Ovary (tissue), 9 donors: Measurements from ENCODE around the gene ARHGEF1. TPM values are rescaled to one million over a fixed set of nuclear protein-coding genes. Genes with fewer than 3 reads are reported as not detected.

Experiments
- DNase-seq, 5 donors: peaks; one replicate each; pipeline ENCODE4 v3.0.0-alpha.2; 2019 to 2020
- H3K27ac ChIP-seq, 2 donors: fragments of 200-600 bp; one replicate each; pipeline versions ENCODE4 v1.5.1 to v1.8.0; 2019 to 2022
- H3K27me3 ChIP-seq: fragments of 200-600 bp; one replicate; pipeline ENCODE4 v1.8.0; 2022
- H3K36me3 ChIP-seq: fragments of 200-600 bp; sonication (generic); one replicate; pipeline ENCODE4 v1.5.1; 2019
- H3K4me1 ChIP-seq: one replicate; pipeline ENCODE4 v1.8.1; 2013; ENCODE audit warnings: mild to moderate bottlenecking, moderate library complexity; ENCODE audit not compliant: insufficient read depth
- H3K4me3 ChIP-seq: fragments of 200-600 bp; sonication (generic); one replicate; pipeline ENCODE4 v1.5.1; 2017
- H3K9me3 ChIP-seq, 2 donors: fragments of 200-600 bp in 1 of 2; sonication (generic) in 1 of 2; one replicate each; pipeline versions ENCODE4 v1.5.1 to v1.8.1; 2013 to 2019; ENCODE audit warnings: mild to moderate bottlenecking in 1 of 2, moderate library complexity in 1 of 2
- EP300 ChIP-seq: sonication (generic); formaldehyde crosslinking; IDR thresholded peaks from one replicate; pipeline ENCODE4 v1.6.1; 2017; ENCODE audit warnings: antibody characterized with exemption
- POLR2A ChIP-seq: fragments of 450-650 bp; IDR thresholded peaks from one replicate; pipeline ENCODE4 v1.6.1; 2017; ENCODE audit warnings: antibody characterized with exemption, mild to moderate bottlenecking, moderate library complexity
- WGBS, 3 donors: extraction: QIAGEN DNeasy Blood & Tissue Kit in 1 of 3; methylation state at CpG; one replicate each; pipeline versions ENCODE4 v1.1.5 to v1.1.7; 2013 to 2017; 5-methylcytosine and 5-hydroxymethylcytosine counted together
- intact Hi-C, 4 donors: fragments of 100-400 bp; cut with DNase I; formaldehyde crosslinking; loops; one replicate each; pipeline versions ENCODE4 v1.11.0 to v1.15.1; 2022 to 2023
- polyA plus RNA-seq, 2 donors: library from polyadenylated mRNA; stranded (reverse); fragments of 200-250 nt in 1 of 2; fragments of 350-450 nt in 1 of 2; fragmentation: Illumina TruSeq in 1 of 2; extraction: RNeasy Lipid Tissue Mini Kit (QIAGEN cat#74804) in 1 of 2; gene quantifications; one replicate each; pipeline ENCODE4 v1.2.3, GENCODE V29; 2013 to 2014
- total RNA-seq, 7 donors: library from RNA; depleted of rRNA in 2 of 7; stranded (reverse); fragments of >200 nt in 2 of 7; fragmentation: NEBNext Ultra II Directional in 3 of 7; extraction: Animal tissue kit (Norgen Biotek cat#: 25700) in 3 of 7; gene quantifications; one replicate each; pipeline versions ENCODE4 v1.1.0 to v1.2.4, GENCODE V29; 2016 to 2023
- TF ChIP-seq, protein P1 (sequence below), 3 donors: fragments of 450-650 bp in 2 of 3; fragments of 200-600 bp in 1 of 3; IDR thresholded peaks; one replicate each; pipeline versions ENCODE4 v1.5.1 to v1.8.0; 2016 to 2022; ENCODE audit warnings: antibody characterized with exemption in 3 of 3, mild to moderate bottlenecking in 1 of 3
- donor health status: DM: no; HTN: no; CAD: no; lungs with moderate emphysema.
- donor health status: DM: no; HTN: no; CAD: no.
- donor health status: Bipolar disorder and iron deficiency.
- donor health status: DM: yes; HTN: yes; CAD: no.
- donor health status: DM: no; HTN: no; CAD: no.
- donor health status: DM: yes; HTN: yes; CAD: no.

The ARHGEF1 gene
- total and polyA plus RNA-seq, 9 donors: 7.9 to 97.5 (median 56.6) TPM

DNA sequence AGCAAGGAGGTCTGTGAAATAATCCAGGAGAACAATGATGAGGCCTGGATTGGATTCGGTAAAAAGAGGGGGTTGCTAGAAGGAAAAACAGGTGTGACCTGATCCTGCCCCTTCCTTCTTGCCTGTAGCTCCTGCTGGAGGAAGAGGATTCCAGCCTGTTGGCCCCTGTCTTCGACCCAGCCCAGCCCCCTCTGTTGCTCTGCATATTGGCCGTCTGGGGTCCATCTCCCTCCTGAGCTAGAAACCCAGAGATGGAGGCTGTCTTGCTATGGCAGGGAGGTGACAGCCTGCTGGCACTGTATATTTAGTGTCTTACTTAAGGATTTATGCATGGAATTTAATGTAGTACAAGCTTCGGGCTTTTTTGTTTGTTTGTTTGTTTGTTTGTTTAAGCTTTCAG is 31.5 kb upstream of the ARHGEF1 start:
- H3K4me3 ChIP-seq: no peak overlapping the region
- H3K36me3 ChIP-seq: no peaks in the 10 kb centered on the region
- intact Hi-C loops: no loop called here
- no peaks in the 10 kb centered on the region for H3K4me1 ChIP-seq
- no peak overlapping the region for H3K27ac ChIP-seq
- TF ChIP-seq, protein P1, sequence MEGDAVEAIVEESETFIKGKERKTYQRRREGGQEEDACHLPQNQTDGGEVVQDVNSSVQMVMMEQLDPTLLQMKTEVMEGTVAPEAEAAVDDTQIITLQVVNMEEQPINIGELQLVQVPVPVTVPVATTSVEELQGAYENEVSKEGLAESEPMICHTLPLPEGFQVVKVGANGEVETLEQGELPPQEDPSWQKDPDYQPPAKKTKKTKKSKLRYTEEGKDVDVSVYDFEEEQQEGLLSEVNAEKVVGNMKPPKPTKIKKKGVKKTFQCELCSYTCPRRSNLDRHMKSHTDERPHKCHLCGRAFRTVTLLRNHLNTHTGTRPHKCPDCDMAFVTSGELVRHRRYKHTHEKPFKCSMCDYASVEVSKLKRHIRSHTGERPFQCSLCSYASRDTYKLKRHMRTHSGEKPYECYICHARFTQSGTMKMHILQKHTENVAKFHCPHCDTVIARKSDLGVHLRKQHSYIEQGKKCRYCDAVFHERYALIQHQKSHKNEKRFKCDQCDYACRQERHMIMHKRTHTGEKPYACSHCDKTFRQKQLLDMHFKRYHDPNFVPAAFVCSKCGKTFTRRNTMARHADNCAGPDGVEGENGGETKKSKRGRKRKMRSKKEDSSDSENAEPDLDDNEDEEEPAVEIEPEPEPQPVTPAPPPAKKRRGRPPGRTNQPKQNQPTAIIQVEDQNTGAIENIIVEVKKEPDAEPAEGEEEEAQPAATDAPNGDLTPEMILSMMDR (IDR thresholded peaks at IDR 0.05): no peak
- TF ChIP-seq POLR2A: no peak
- no peak for TF ChIP-seq EP300
- no peaks in the 10 kb centered on the region for H3K27me3 ChIP-seq
- WGBS, 3 donors: 13 to 24% (median 16%) methylated on average over 4 of the region's 4 CpGs
- no peak for DNase-seq
- no peaks in the 10 kb centered on the region for H3K9me3 ChIP-seq

DNA sequence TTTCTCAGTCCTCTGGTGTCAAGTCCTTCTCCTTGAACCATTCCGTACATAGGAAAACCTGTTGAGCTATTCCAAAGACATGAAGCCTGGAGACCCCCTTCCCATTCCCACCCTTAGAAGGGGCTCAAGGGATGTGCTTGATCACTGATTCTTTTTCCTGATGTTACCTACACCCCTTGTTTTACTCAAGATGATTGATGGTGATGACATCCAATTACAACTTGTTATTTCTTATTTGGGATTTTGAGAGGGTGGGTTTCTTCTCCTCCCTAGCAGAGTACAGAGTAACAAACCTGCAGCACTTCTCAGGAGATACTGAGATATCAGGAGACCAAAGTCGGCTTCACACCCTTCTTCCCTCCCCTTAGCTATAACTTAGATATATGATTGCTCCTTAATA is 29.6 kb upstream of the ARHGEF1 start:
- intact Hi-C loops: no loop called here
- H3K27ac ChIP-seq: no peak overlapping the region
- no peak for DNase-seq
- H3K27me3 ChIP-seq: no peaks in the 10 kb centered on the region
- no peaks in the 10 kb centered on the region for H3K36me3 ChIP-seq
- no peak overlapping the region for H3K4me3 ChIP-seq
- H3K9me3 ChIP-seq: no peaks in the 10 kb centered on the region
- WGBS, 3 donors: 62 to 87% (median 64%) methylated on average over 2 of the region's 2 CpGs
- H3K4me1 ChIP-seq: no peaks in the 10 kb centered on the region
- TF ChIP-seq, protein P1 (IDR thresholded peaks at IDR 0.05): no peak
- TF ChIP-seq POLR2A (no peak), EP300 (no peak)

DNA sequence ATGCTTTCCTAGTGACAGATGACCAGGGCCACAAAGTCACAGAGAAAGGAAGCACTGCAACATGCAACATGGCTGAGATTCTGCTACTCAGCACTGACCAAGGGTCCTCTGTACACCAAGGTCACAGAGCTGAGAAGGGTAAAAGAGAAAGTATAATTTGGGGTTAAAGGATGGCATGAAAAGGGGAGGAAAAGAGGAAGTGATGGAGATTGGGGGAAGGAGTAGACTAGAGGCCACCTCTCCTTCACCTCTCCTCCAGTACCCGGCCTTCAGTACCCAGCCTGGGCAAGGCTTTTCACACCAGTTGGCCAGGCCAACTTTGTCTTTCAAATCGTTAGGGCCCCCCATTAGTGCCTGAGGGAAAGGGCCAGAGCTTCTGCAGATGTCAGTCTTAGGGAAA is 29.2 kb upstream of the ARHGEF1 start:
- H3K4me3 ChIP-seq: no peak overlapping the region
- H3K4me1 ChIP-seq: no peaks in the 10 kb centered on the region
- intact Hi-C loops: no loop called here
- no peaks in the 10 kb centered on the region for H3K27me3 ChIP-seq
- WGBS, 3 donors: 46 to 56% (median 53%) methylated on average over 2 of the region's 2 CpGs
- H3K27ac ChIP-seq: no peak overlapping the region
- H3K36me3 ChIP-seq: no peaks in the 10 kb centered on the region
- DNase-seq: no peak
- H3K9me3 ChIP-seq: no peaks in the 10 kb centered on the region
- TF ChIP-seq EP300 (no peak), POLR2A (no peak)
- TF ChIP-seq, protein P1 (IDR thresholded peaks at IDR 0.05): no peak

DNA sequence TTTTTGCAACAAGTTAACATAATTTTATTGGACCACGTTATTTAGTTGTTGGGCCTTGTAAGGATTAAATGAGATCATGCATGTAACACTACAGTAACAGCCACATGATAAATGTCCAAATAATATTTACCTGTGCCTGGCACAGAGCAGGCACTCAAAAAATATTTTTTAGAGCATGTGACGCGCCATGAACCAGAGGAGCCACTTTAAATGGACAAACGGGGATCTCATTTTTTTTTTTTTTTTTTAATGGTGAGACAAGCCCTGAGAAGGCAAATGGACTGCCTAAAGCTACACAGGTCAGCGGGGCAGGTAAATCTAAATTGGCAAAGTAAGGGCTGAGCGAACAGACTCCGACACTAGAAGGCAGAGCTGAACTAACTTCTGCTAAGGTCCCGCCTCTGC is 23.8 kb upstream of the ARHGEF1 start:
- TF ChIP-seq, protein P1 (IDR thresholded peaks at IDR 0.05): no peak
- intact Hi-C loops: loop anchor here in 1 of 4 donors (1.0 kb wide), 1 partner anchor 26 kb away; no protein-coding TSS in a partner anchor
- no peaks in the 10 kb centered on the region for H3K36me3 ChIP-seq
- H3K4me3 ChIP-seq: no peak overlapping the region
- DNase-seq: no peak
- peaks cover 6% of the 10 kb centered on the region for H3K4me1 ChIP-seq
- no peaks in the 10 kb centered on the region for H3K9me3 ChIP-seq
- H3K27me3 ChIP-seq: no peaks in the 10 kb centered on the region
- H3K27ac ChIP-seq: peak overlapping the region in 1 of 2 donors; percentile 95
- WGBS, 3 donors: 1 to 8% (median 2%) methylated on average over 8 of the region's 8 CpGs
